B cell (primary cell): ENCODE data around the gene LIMS2. TPM values are rescaled to one million over a fixed set of nuclear protein-coding genes. Genes with fewer than 3 reads are reported as not detected.

Experiments used
- ATAC-seq: fragments of 200-7000 bp; cut with Tn5 transposase; one replicate; pipeline ENCODE4 v1.10.0; 2021; ENCODE audit warnings: low read depth, mild to moderate bottlenecking, moderate number of reproducible peaks, moderate library complexity
- CTCF ChIA-PET: fragments of 350-600 bp; sonication (Branson Sonifier 250); formaldehyde crosslinking; loops from one replicate; lab custom pipeline; 2021; ENCODE audit warnings: antibody characterized with exemption, inconsistent platforms; lab: Charles Lee
- POLR2A ChIA-PET: fragments of 350-600 bp; sonication (Branson Sonifier 250); formaldehyde crosslinking; loops from one replicate; lab custom pipeline; 2021; ENCODE audit warnings: antibody characterized with exemption; lab: Charles Lee
- DNase-seq: peaks from one replicate; pipeline ENCODE4 v3.0.0; 2013
- H2AFZ ChIP-seq: 2 replicates; pipeline ENCODE4 v1.6.1; 2012; ENCODE audit warnings: mild to moderate bottlenecking, low read depth, low read length; ENCODE audit not compliant: insufficient read depth, poor library complexity, severe bottlenecking
- H3K27ac ChIP-seq, 2 donors: 1 replicate in 1 of 2; 2 replicates in 1 of 2; pipeline ENCODE4 v1.5.1; 2012 to 2013; ENCODE audit warnings: low read length in 2 of 2, mild to moderate bottlenecking in 2 of 2, moderate library complexity in 1 of 2
- H3K27me3 ChIP-seq, 4 experiments: fragments of 200-600 bp in 1 of 4; sonication (generic) in 1 of 4; replicated peaks in 1 of 4; 1 replicate in 2 of 4; 2 replicates in 2 of 4; pipeline versions ENCODE4 v1.6.1 to v1.7.0; 2013 to 2016; ENCODE audit warnings: low read length in 3 of 4, mild to moderate bottlenecking in 2 of 4, mixed read lengths in 1 of 4, moderate library complexity in 1 of 4; ENCODE audit not compliant: insufficient read depth in 4 of 4, control insufficient read depth in 3 of 4; ENCODE audit errors: control extremely low read depth in 1 of 4
- H3K36me3 ChIP-seq, 2 experiments: replicated peaks in 1 of 2; 1 replicate in 1 of 2; 2 replicates in 1 of 2; pipeline versions ENCODE4 v1.6.1 to v1.7.1; 2013; ENCODE audit warnings: low read length in 1 of 2; ENCODE audit not compliant: insufficient read depth in 2 of 2, control insufficient read depth in 1 of 2; ENCODE audit errors: control extremely low read depth in 1 of 2, extremely low read depth in 1 of 2
- H3K4me1 ChIP-seq, 2 donors: fragments of 200-600 bp in 1 of 2; sonication (generic) in 1 of 2; 1 replicate in 1 of 2; 2 replicates in 1 of 2; pipeline versions ENCODE4 v1.5.1 to v1.6.1; 2013 to 2017; ENCODE audit warnings: low read length in 2 of 2; ENCODE audit not compliant: control insufficient read depth in 2 of 2, insufficient read depth in 2 of 2
- H3K4me2 ChIP-seq: replicated peaks from 2 replicates; pipeline ENCODE3; 2012; ENCODE audit warnings: mild to moderate bottlenecking, low read depth, low read length; ENCODE audit not compliant: poor library complexity, severe bottlenecking
- H3K4me3 ChIP-seq, 5 experiments: fragments of 200-600 bp in 1 of 5; sonication (generic) in 1 of 5; 1 replicate in 3 of 5; 2 replicates in 2 of 5; pipeline versions ENCODE4 v1.5.1 to v1.7.0; 2011 to 2016; ENCODE audit warnings: low read length in 4 of 5, mild to moderate bottlenecking in 4 of 5, low read depth in 2 of 5, control low read depth in 1 of 5, moderate library complexity in 1 of 5; ENCODE audit not compliant: insufficient read depth in 1 of 5; ENCODE audit errors: control extremely low read depth in 1 of 5, extremely low read depth in 1 of 5
- H3K79me2 ChIP-seq: fragments of 200-600 bp; sonication (generic); one replicate; pipeline ENCODE4 v1.6.0; 2016; ENCODE audit warnings: low read length; ENCODE audit not compliant: control insufficient read depth, insufficient read depth
- H3K9ac ChIP-seq: fragments of 200-600 bp; sonication (generic); 2 replicates; pipeline ENCODE4 v1.6.1; 2017; ENCODE audit warnings: mild to moderate bottlenecking, low read length, moderate library complexity
- H3K9me3 ChIP-seq, 3 donors: one replicate each; pipeline versions ENCODE4 v1.6.1 to v1.7.1; 2013; ENCODE audit warnings: low read length in 2 of 3; ENCODE audit not compliant: control insufficient read depth in 2 of 3, insufficient read depth in 1 of 3; ENCODE audit errors: control extremely low read depth in 1 of 3
- H4K20me1 ChIP-seq: 2 replicates; pipeline ENCODE4 v1.6.0; 2012; ENCODE audit warnings: mild to moderate bottlenecking, low read length; ENCODE audit not compliant: insufficient read depth, control insufficient read depth, poor library complexity, severe bottlenecking
- H3K27ac Mint-ChIP-seq: one replicate; pipeline ENCODE4 v1.8.0; 2021; ENCODE audit warnings: mixed read lengths
- H3K27me3 Mint-ChIP-seq: one replicate; pipeline ENCODE4 v1.8.0; 2021; ENCODE audit warnings: mixed read lengths
- H3K4me1 Mint-ChIP-seq: one replicate; pipeline ENCODE4 v1.8.0; 2021; ENCODE audit warnings: mixed read lengths
- H3K4me3 Mint-ChIP-seq: one replicate; pipeline ENCODE4 v1.8.0; 2021; ENCODE audit warnings: mixed read lengths
- H3K9me3 Mint-ChIP-seq: one replicate; pipeline ENCODE4 v1.8.0; 2022; ENCODE audit warnings: mixed read lengths; ENCODE audit not compliant: insufficient read depth
- EZH2 ChIP-seq: IDR thresholded peaks from 2 replicates; pipeline ENCODE4 v1.6.1; 2012; ENCODE audit warnings: borderline replicate concordance, low read depth, mild to moderate bottlenecking, moderate library complexity, low read length; ENCODE audit not compliant: insufficient read depth, poor library complexity, severe bottlenecking
- WGBS: methylation state at CpG from one replicate; pipeline ENCODE4 v1.1.5; 2013; ENCODE audit warnings: missing lambda C conversion rate; ENCODE audit not compliant: insufficient coverage; 5-methylcytosine and 5-hydroxymethylcytosine counted together
- intact Hi-C: fragments of 100-400 bp; cut with micrococcal nuclease; formaldehyde crosslinking; loops from one replicate; pipeline ENCODE4 v1.10.0; 2022
- polyA plus RNA-seq: library from polyadenylated mRNA; depleted of rRNA; stranded (reverse); fragments of >200 nt; gene quantifications from 2 replicates; pipeline ENCODE4 v1.2.3, GENCODE V29; 2012
- total RNA-seq, 2 donors: library from RNA; stranded (reverse); fragments of 120-200 nt in 1 of 2; gene quantifications; 1 replicate in 1 of 2; 2 replicates in 1 of 2; pipeline versions ENCODE4 v1.2.3 to v1.2.4, GENCODE V29; 2013 to 2022
- TF ChIP-seq, protein P1 (sequence below): fragments of 200-600 bp; IDR thresholded peaks from one replicate; pipeline ENCODE4 v1.8.0; 2022; ENCODE audit warnings: antibody characterized with exemption, mild to moderate bottlenecking

LIMS2 gene
- total and polyA plus RNA-seq, 2 donors (not counting 1 experiment from before 2014, with no cell fraction given): 6.7 to 32.2 TPM

- Histone ChIP-seq H3K4me3 (no peak overlapping the region), H3K27ac (no peak overlapping the region), H3K9ac (no peak overlapping the region), H3K27me3 (no peaks in the 10 kb centered on the region), H4K20me1 (no peaks in the 10 kb centered on the region), H2AFZ (no peak overlapping the region), H3K36me3 (no peaks in the 10 kb centered on the region), H3K9me3 (peaks cover 0 to 8% (median 0%) of the 10 kb centered on the region in 3 donors), H3K4me1 (peaks cover 23 to 60% of the 10 kb centered on the region in 2 donors), H3K4me2 (no peak overlapping the region), H3K79me2 (no peaks in the 10 kb centered on the region)
- ATAC-seq (no peak), DNase-seq (no peak)
- Mint-ChIP-seq H3K4me3 (no peak overlapping the region), H3K27me3 (no peaks in the 10 kb centered on the region), H3K4me1 (peaks cover 56% of the 10 kb centered on the region), H3K27ac (peak overlapping the region; percentile 53), H3K9me3 (no peaks in the 10 kb centered on the region)
- WGBS: 83% methylated on average over 24 of the region's 24 CpGs
- ChIA-PET CTCF (interaction anchor here (3.9 to 19.3 kb wide), 2 partner anchors 15 to 54 kb away, joined by 22 to 553 read pairs; no protein-coding TSS in a partner anchor), POLR2A (no interaction called here)
- intact Hi-C loops: loop anchor here (5.0 kb wide), 1 partner anchor 119 kb away; the partner anchor contains the start of gene IWS1
- TF ChIP-seq EZH2: no peak
- TF ChIP-seq, protein P1, sequence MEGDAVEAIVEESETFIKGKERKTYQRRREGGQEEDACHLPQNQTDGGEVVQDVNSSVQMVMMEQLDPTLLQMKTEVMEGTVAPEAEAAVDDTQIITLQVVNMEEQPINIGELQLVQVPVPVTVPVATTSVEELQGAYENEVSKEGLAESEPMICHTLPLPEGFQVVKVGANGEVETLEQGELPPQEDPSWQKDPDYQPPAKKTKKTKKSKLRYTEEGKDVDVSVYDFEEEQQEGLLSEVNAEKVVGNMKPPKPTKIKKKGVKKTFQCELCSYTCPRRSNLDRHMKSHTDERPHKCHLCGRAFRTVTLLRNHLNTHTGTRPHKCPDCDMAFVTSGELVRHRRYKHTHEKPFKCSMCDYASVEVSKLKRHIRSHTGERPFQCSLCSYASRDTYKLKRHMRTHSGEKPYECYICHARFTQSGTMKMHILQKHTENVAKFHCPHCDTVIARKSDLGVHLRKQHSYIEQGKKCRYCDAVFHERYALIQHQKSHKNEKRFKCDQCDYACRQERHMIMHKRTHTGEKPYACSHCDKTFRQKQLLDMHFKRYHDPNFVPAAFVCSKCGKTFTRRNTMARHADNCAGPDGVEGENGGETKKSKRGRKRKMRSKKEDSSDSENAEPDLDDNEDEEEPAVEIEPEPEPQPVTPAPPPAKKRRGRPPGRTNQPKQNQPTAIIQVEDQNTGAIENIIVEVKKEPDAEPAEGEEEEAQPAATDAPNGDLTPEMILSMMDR: no peak
These were observed 28.7 kb downstream of the LIMS2 start for GRCh38 chr2:127646487-127647241.
